Measurements from ENCODE around the gene FIGNL1. TPM values are rescaled to one million over a fixed set of nuclear protein-coding genes. Genes with fewer than 3 reads are reported as not detected.
"Not testable (repeated sequence)": the region's sequence is repeated elsewhere in the genome, so short reads cannot be mapped to it uniquely, and the experiment has no call there.

The FIGNL1 gene
- total RNA-seq, 1 donor from 2014 or later: 33.8 TPM

DNA sequence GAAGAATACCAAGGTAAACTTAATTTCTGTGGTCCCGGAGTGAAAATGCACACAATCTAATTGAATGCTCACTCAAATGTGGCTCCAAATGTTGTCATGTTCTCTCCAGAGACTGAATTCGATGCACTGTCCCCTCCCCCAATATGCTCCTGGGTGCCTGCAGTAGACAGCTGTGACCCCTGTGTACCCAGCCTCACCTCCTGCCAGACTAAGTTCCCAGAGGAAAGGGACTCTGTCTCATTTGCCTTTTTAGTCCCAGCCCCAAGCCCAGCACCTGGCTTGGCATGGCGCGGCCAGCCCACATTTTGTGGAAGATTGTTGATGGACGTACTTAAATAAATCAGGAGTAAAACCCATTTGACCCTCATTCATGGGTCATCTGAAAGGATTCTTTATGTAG is 21.8 kb upstream of the FIGNL1 start:
- intact Hi-C loops (cut with micrococcal nuclease): no loop called here

DNA sequence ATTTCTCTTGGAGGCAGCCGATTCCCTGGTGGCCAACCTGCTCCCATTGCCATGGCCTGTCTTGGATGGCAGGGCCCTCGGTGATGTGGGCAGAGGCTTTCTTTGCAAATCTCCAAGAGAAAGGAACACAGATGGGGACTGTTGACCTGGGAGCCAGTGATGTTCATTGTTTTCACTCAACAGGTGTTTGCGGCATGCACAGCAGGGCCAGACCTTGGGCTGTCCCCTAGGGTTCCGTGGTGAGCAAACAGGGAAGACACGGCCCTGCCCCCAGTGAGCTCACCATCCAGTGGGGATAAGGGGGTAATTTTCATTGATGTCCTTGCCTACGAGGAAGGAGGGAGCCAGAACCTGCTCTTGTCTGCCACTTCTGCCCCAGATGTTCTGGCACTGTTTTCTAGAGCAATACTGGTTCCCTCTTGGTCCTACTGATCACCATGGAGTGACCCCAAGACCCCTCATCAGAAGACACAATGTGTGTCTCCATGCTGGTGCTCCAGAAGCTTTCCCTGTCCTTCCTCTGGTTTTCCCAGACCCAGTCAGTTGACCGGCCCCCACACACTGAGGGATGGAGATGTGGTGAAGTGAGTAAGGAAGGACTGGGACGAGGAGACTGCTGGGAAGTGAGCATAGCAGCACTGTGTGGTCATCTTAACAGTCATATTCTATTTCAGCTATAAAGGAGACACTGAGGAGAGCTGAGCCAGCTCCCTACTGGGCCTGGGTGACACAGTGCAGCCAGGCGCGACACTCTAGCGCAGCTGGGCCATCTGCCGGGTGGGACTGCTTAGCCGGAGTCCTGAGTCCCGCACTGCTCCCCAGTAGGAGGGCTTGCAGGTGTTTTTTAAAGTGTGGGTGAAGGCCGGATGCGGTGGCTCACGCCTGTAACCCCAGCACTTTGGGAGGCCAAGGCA is 20.4 kb upstream of the FIGNL1 start:
- intact Hi-C loops (cut with micrococcal nuclease): no loop called here

DNA sequence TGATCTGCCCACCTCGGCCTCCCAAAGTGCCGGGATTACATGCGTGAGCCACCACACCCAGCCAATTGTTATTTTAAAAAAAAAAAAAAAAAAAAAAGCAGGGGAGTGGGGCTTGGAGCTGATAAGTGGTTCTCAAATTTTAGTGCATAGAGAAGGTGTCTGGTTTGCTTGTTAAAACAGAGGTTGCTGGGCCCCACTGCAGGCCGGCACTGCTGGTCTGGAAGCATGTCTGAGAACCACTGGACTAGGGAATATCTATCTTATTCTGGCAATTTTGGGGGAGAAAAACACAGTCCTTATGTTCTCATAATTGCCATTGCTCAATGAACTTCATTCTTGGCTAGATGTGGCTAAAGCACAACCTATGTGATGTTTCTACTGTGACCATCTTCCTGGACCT is 19.0 kb upstream of the FIGNL1 start:
- intact Hi-C loops (cut with micrococcal nuclease): loop anchor here (5.0 kb wide), 1 partner anchor 262 kb away; no protein-coding TSS in a partner anchor

DNA sequence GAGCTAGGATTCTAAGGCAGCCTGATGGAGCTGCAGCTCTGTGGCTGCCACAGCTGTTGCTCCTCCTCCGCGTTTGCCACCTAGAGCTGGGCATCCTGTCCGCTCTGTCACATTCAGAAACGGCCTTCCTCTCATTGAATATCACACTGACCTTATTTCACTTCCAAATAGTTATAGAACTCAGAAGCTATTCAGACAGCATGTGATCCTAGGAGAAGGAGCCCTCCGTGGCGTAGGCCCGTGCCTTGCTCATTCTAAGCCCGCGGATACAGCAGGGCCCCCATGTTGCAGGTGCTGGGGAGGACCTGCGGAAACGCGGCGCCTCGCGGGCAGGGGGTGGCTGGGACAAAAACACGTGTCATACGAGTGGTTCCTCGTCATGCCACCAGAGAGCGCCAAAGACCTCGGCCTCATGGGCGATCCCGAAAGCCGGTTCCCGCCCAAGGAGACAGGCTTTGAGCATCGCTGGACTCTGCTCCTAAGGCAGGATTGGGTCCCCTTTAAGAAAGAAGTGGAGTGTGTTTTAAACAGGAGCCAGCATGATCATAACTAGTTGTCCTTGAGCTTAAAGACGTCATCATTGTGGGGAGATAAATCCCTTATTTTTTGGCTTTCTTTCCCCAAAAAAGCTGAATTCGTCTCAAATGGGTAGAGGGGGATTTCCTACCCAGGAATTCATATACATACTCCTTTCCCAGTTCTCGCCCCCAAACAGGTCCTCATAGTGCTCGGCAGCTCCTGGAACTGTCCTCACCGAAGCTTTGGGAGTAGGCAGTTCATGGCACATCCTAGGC is 17.9 kb upstream of the FIGNL1 start:
- intact Hi-C loops (cut with micrococcal nuclease): loop anchor here (1.0 to 5.0 kb wide), 7 partner anchors 165 to 693 kb away; no protein-coding TSS in a partner anchor

DNA sequence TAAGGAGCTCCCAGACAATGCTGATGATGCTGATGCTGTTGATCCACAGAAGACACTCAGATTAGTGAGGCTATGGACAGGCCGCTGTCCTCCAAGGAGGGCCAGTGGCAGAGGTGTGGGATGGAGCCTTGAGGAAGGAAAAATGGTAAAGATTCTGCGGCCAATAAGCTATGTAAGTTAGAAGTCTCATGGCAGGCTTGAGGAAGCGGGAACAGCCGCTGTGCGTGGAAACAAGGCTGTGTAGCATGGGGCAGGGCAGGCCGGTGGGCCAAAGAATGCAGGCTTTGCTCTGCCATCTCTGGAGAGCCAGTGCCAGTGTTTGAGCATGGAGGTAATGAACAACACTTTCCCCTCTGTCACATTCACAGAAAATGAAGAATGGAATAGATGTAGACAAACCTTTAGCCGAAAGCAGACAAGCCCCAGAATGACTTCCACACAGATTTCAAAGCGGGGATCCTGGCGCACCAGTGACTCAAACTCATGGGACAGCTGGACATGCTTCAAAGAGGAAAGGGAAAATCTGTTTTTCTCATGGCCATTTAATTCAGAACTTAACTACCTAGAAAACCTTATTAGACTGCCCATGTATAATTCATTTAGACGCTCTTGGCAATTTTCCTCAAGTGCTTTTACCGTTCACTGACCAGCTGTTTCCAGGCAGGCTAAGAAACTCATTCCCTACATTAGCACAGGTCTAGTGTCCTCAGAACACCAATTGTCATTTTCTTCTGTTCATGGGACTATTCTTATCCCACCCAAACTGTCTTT is 16.9 kb upstream of the FIGNL1 start:
- intact Hi-C loops (cut with micrococcal nuclease): loop anchor here (5.0 kb wide), 1 partner anchor 260 kb away; no protein-coding TSS in a partner anchor

DNA sequence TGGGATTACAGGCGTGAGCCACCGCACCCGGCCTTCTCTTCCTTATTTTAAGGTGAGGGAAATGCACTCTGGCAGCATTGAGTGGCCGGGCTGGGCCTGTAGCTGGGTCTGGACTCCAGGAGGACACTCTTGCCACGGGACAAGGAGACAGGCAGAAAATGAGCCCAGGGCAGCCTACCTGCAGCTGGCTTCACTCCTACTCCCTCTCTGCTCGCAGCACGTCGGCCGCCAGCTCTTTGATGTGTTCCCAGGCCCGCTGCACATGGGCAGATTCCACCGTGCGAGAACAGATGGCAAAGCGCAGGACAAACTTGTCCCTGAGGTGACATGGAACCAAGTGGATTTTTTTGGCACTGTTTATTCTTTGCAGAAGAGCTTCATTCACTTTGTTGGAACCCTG is 12.9 kb upstream of the FIGNL1 start:
- intact Hi-C loops (cut with micrococcal nuclease): no loop called here

DNA sequence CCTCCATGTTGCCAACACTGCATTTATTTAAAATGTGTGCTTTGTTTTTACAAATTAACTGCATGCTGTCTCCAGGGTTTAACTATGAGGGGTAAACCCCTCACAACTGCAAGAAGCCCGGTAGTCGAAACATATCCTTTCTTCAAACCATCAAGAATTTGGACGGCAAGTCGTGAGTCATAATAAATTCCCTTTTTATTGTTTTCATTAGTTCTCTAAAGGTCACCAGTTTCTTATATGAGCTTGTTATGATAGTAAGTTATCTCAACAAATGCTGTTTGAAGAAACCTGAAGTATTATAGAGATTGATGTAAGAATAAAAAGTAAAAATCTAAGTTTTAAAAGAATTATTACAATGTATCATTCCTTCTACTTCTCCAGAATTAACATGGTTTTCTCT is 12.2 kb upstream of the FIGNL1 start:
- intact Hi-C loops (cut with micrococcal nuclease): no loop called here

DNA sequence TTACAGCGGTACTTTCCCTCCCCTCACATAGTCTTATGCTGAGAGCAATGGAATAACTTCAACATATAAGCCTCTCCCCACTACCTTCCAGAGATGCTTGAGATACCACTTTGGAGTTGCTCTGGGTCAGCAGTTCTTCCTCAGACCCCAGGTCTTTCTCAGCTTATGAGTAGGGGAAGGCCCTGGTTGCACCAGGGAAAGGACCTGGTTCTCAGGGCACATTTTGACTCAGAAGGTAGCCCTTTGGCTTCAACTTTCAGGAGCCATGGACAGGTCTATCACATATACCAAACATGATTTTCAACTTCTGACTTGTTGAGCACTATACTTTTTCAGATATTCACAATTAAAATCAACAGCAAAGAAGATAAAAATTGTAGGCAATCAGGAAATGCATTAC is 11.5 kb upstream of the FIGNL1 start:
- intact Hi-C loops (cut with micrococcal nuclease): no loop called here

DNA sequence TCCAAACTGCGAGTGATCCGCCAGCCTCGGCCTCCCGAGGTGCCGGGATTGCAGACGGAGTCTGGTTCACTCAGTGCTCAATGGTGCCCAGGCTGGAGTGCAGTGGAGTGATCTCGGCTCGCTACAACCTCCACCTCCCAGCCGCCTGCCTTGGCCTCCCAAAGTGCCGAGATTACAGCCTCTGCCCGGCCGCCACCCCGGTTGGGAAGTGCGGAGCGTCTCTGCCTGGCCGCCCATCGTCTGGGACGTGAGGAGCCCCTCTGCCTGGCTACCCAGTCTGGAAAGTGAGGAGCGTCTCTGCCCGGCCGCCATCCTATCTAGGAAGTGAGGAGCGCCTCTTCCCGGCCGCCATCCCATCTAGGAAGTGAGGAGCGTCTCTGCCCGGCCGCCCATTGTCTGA is 9.0 kb upstream of the FIGNL1 start:
- intact Hi-C loops (cut with micrococcal nuclease): not testable (repeated sequence)

DNA sequence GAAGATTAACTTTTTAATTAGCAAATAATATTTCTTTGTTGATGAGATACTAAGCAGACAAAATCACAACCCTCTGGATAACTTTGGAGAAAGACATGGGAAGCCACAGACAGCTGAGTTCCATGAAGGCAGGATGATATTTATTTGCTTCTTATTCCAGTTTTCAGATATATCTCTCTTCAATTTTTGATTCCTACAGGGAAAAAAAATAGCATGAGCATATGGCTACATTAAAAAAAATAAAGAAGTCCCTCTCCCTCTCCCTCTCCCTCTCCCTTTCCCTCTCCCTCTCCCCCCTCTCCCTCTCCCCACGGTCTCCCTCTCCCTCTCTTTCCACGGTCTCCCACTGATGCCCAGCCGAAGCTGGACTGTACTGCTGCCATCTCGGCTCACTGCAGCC is 8.5 kb upstream of the FIGNL1 start:
- intact Hi-C loops (cut with micrococcal nuclease): not testable (repeated sequence)

DNA sequence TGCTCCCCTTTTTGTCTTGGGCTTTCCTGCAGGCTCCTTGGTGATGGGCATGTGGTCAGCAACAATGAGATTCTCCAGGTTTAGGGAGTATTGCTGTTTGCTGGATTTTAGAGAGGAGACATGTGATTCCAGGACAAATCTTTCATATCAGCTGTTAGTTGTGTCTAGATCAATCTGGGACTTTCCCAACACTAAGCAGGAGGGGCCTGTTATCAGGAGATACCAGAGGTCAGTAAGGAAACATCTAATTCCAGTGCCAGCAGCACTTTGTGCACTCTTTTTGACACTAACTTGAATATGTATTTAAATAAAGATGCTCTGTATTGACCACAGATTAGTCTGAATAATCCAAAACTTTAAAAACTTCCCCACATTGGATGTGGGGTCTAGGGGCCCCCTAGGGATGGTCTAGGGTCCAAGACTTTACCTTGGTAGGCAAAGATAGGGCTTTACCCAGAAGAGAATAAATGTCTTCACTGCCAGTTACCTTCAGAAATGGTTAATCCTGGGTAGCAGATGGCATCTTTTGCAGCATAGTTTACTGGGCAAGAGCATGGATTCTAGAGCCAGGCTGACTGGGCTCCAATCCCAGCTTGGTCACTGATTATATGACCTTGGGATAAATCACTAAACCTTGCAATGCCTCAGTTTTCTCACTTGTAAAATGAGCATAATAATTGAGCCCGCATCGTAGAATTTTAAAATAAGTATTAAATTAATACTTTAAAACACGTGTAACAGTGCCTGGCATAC is 6.4 kb upstream of the FIGNL1 start:
- intact Hi-C loops (cut with micrococcal nuclease): no loop called here

DNA sequence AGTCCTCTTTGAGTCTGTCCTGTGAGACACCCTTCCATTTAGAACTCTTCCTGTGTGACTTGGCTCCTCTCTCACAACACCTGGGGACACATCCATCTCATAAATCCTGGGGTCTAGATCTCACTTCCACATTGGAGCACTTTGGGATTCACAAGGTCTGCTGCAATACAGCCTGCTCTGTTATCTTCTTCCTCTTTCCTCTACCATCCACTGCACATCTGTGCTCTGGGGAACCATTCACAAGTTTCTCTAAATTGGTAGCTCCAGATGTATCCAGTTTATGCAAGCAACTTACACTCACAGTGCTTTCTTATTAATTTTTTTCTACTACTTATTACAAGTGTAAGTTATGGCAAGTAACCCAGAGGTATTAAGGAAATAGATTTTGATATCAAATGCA is 5.5 kb upstream of the FIGNL1 start:
- intact Hi-C loops (cut with micrococcal nuclease): no loop called here

DNA sequence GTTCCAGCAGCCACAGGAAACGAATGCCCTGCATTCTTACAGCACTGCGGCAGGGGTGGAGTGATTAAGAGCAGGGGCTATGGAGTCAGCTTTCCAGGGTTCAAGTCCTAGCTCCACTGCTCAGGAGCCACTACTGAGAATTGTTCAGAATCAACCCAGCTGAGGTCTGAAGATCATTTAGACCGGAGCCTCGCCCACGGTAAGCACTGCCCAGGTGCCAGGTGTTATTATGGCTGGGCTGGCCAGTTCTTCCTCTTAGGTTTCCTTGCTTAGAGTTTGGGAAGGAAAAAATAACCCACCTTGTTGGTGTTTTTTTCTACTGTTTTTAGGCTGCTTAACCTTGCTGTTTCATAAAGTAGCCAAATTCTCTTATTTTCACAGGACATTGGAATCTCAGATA is 4.8 kb upstream of the FIGNL1 start:
- intact Hi-C loops (cut with micrococcal nuclease): loop anchor here (5.0 kb wide), 2 partner anchors 282 to 667 kb away; no protein-coding TSS in a partner anchor

DNA sequence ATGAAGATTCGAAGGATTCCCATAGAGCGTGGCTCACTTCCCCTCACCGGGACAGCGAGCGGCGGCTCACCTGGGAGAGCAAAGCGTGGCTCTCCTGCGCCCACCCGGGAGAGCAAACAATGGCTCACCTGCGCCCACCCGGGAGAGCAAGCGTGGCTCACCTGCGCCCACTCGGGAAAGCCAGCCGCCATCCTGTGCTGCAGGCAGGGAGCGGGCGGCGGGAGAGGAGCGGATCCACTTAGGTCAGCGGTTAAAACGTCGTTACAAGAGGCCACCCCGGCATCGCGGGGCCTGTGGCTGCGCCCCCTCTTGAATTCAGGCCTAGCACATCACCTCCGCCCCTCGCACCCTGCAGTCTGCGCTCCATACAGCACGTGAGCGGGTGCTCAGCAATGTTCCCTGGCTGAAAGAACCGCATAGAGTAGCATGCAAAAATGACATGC is 461 bp upstream of the FIGNL1 start:
- intact Hi-C loops (cut with micrococcal nuclease): loop anchor here (1.0 to 5.0 kb wide), 6 partner anchors 142 to 672 kb away; no protein-coding TSS in a partner anchor

DNA sequence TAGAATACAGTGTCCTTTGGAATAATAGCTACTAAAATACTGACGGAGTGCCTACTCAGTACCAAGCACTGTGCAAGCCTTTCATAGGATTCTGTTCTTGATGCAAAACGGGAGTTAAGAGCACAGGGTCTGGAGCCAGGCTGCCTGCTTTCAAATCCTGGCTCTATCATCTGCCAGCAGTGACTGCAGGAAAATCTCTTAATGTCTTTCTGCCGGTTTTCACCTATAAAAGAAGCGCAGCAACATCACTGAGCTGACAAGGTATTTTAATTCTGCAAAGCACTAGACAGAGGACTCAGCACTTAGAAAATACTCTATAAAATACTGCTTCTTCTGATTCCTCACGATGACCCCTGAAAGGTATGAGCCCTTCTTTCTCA is 659 bp downstream of the FIGNL1 start:
- intact Hi-C loops (cut with micrococcal nuclease): loop anchor here (1.0 to 5.0 kb wide), 4 partner anchors 31 to 357 kb away; no protein-coding TSS in a partner anchor

DNA sequence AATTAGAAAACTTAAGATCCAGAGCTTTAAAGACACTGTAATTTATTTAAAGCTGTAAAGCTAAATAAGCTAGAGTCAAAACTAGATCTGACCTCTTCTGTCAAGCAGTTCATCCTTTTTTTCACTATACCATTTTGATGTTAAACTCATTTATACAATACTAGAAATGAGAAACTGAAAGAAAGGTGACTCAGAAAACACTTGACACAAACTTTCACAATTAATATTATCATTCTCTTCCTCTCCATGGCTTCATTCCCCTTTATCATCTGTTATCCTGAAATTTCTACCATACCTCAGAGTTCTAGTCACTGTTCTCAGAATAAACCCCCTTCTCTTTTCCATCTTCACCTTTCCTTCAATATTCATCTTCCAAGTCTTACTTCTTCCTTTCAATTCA is 1.3 kb downstream of the FIGNL1 start:
- intact Hi-C loops (cut with micrococcal nuclease): loop anchor here (1.0 to 5.0 kb wide), 6 partner anchors 30 to 357 kb away; no protein-coding TSS in a partner anchor

DNA sequence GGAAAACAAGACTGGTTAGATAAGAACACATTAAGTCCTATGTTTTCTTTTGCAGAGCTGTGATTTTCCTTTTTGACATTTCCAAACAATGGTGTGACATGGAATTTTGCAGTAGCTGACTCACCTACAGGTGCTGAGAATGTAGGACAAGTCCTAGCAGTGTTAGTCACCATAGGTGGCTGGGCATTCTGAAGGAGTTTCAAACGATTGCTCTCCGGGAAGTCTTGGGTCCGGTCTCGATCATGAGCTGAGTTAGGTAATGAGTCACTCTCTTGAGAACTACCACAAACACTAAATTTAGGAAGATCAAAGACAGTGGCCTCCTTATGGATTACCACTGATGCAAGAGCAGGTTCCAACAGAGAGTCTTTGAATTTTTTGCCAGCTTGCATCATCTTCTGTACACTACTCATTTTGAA is 3.6 kb downstream of the FIGNL1 start:
- intact Hi-C loops (cut with micrococcal nuclease): loop anchor here (5.0 kb wide), 1 partner anchor 104 kb away; no protein-coding TSS in a partner anchor

DNA sequence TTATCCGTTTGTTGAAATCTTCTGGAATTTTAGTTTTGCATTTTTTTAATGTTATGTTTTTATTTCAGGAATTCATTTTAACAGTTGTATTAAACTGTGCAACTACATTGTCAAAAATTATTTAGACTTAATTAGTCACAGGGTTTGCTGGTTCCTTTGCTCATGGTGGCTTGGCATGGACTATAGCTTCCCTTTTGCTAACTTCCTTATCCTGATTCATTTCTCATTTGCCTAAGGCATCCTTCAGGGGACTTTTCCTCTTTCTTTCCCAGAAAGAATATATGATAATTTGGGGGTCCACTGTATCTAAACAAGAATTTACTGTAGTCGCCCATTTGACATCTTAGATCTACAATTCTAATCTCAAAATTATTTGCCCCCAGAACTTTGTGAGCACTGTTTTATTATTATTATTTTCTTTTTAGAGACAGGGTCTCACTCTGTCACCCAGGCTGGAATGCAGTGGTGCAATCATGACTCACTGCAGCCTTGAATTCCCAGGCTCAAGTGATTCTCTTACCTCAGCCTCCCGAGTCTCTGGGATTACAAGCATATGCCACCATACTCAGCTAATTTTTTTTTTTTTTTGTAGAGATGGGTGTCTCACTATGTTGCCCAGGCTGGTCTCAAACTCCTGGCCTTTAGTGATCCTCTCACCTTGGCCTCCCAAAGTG is 13.9 kb downstream of the FIGNL1 start:
- intact Hi-C loops (cut with micrococcal nuclease): no loop called here

DNA sequence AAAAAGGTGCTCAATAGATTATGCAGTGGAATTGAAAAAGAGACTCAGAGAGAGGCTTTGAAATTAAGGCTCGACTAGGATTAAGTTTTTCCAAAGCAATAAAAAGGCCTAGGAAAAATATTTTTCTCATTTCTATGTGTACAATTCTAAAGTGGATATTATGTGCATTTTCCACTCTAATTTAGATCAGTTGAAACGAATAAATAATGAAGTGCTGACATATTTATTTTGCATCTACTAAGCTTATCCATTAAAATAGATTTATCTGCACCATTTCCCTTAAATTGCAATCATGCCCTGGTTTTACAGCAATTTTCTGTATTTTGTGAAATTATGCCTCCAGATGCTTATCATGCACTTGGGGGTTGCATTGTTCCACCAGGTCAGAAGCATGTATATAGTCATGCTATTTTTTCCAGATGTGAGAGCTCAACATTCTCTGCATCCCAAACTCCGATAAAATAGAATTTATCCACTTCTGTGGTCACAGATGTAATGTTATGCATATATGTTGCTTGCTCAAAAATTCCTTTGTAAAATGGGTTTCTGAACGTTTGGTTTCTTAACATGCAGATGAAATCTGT is 18.3 kb downstream of the FIGNL1 start:
- intact Hi-C loops (cut with micrococcal nuclease): no loop called here

Data from T-helper 1 cell treated with Interleukin-12 subunit alpha and Interleukin-12 subunit beta and Interleukin-4 antibody, amounts not matched to agents 30 ng/mL and 1 ng/mL, for 36 hours (primary cell).